ENCODE data around the gene GNAZ.

- TF ChIP-seq CTCF (IDR thresholded peaks at IDR 0.05) (no peak), POLR2A (IDR thresholded peaks at IDR 0.05) (no peak)
Measured at GRCh38 chr22:23130697-23131096, 60.4 kb downstream of the GNAZ start.

Data from testis (tissue), 2 donors.